GM12878 (cell line): Measurements from ENCODE around the gene CCDC194.

Source experiments
- BRCA1 ChIP-seq: IDR thresholded peaks from 2 replicates; pipeline ENCODE4 v1.6.1; 2011; ENCODE audit warnings: low read depth, low read length, improper control_type of control experiment
- CTCF ChIP-seq, 3 experiments: IDR thresholded peaks in 2 of 3; conservative IDR thresholded peaks in 1 of 3; 2 replicates each; pipeline ENCODE4 v1.5.1; 2011; ENCODE audit warnings: low read depth in 3 of 3, low read length in 3 of 3, mild to moderate bottlenecking in 3 of 3, control low read depth in 2 of 3, moderate library complexity in 2 of 3, inconsistent platforms in 1 of 3, mixed read lengths in 1 of 3; ENCODE audit not compliant: control insufficient read depth in 2 of 3, insufficient read depth in 1 of 3; ENCODE audit errors: extremely low read depth in 1 of 3
- EP300 ChIP-seq, 2 experiments: fragments of 150-350 bp in 1 of 2; IDR thresholded peaks; 2 replicates each; pipeline ENCODE4 v1.6.1; 2011 to 2012; ENCODE audit warnings: low read depth in 2 of 2, low read length in 2 of 2, borderline replicate concordance in 1 of 2, improper control_type of control experiment in 1 of 2, inconsistent platforms in 1 of 2; ENCODE audit not compliant: control insufficient read depth in 1 of 2
- EZH2 ChIP-seq: IDR thresholded peaks from 2 replicates; pipeline ENCODE4 v1.6.1; 2012; ENCODE audit warnings: low read depth, mild to moderate bottlenecking, control low read depth, inconsistent platforms, low read length, borderline replicate concordance; ENCODE audit not compliant: control insufficient read depth
- PBX3 ChIP-seq: IDR thresholded peaks from 2 replicates; pipeline ENCODE4 v1.6.1; 2011; ENCODE audit warnings: mild to moderate bottlenecking, low read depth, low read length, moderate library complexity; ENCODE audit not compliant: insufficient replicate concordance
- PKNOX1 ChIP-seq: fragments of 450-650 bp; IDR thresholded peaks from 2 replicates; pipeline ENCODE4 v1.6.1; 2016; ENCODE audit warnings: mild to moderate bottlenecking
- POLR2A ChIP-seq: IDR thresholded peaks from 2 replicates; pipeline ENCODE4 v1.6.1; 2011; ENCODE audit warnings: low read depth, mild to moderate bottlenecking, low read length
- POLR2AphosphoS5 ChIP-seq: IDR thresholded peaks from 2 replicates; pipeline ENCODE4 v1.6.1; 2011; ENCODE audit warnings: mild to moderate bottlenecking, low read length, inconsistent platforms
- TAF1 ChIP-seq: IDR thresholded peaks from 2 replicates; pipeline ENCODE4 v1.6.1; 2011; ENCODE audit warnings: mild to moderate bottlenecking, low read depth, low read length, borderline replicate concordance
- TCF12 ChIP-seq: IDR thresholded peaks from 2 replicates; pipeline ENCODE4 v1.6.1; 2011; ENCODE audit warnings: low read depth, mild to moderate bottlenecking, low read length
- YY1 ChIP-seq: IDR thresholded peaks from 2 replicates; pipeline ENCODE4 v1.6.1; 2011; ENCODE audit warnings: low read depth, mild to moderate bottlenecking, low read length

- TF ChIP-seq PBX3 = no peak
- no peak for TF ChIP-seq TCF12
- TF ChIP-seq PKNOX1 = no peak
- TF ChIP-seq TAF1 = no peak
- TF ChIP-seq YY1 = no peak
- TF ChIP-seq POLR2AphosphoS5 = no peak
- no peak for TF ChIP-seq POLR2A
- no peak for TF ChIP-seq EP300 (IDR thresholded peaks at IDR 0.05; ENCODE audit: borderline replicate concordance in 1 of 2, control insufficient read depth in 1 of 2, low read depth in 2 of 2, low read length in 2 of 2)
- TF ChIP-seq CTCF (IDR thresholded peaks at IDR 0.05 in 2 of 3, conservative IDR thresholded peaks at IDR 0.05 in 1 of 3; ENCODE audit: control insufficient read depth in 2 of 3, extremely low read depth in 1 of 3, insufficient read depth in 1 of 3, low read depth in 3 of 3, low read length in 3 of 3) = no peak
- no peak for TF ChIP-seq BRCA1
- TF ChIP-seq EZH2 = no peak
Observed at GRCh38 chr19:17340871-17341357, 53.1 kb downstream of the CCDC194 start.
